Kidney epithelial cell (primary cell): ENCODE data around the gene MAP1LC3B2. TPM values are rescaled to one million over a fixed set of nuclear protein-coding genes. Genes with fewer than 3 reads are reported as not detected.
A peak's percentile ranks its signal among the peaks of the same experiment; 100 is the strongest.

Source experiments
- DNase-seq: peaks from one replicate; pipeline ENCODE4 v3.0.0-alpha.2; 2010; ENCODE audit warnings: low read depth
- H3K27me3 ChIP-seq: 2 replicates; pipeline ENCODE4 v1.6.0; 2011; ENCODE audit warnings: low read length; ENCODE audit not compliant: control insufficient read depth, insufficient read depth
- H3K36me3 ChIP-seq: 2 replicates; pipeline ENCODE4 v1.5.1; 2011; ENCODE audit warnings: low read length; ENCODE audit not compliant: control insufficient read depth, insufficient read depth
- H3K4me3 ChIP-seq: 2 replicates; pipeline ENCODE4 v1.5.1; 2011; ENCODE audit warnings: low read depth, mild to moderate bottlenecking, control low read depth, low read length
- total RNA-seq: library from RNA; depleted of rRNA; stranded (reverse); fragments of >200 nt; gene quantifications from 2 replicates; pipeline ENCODE4 v1.2.3, GENCODE V29; 2015
- TF ChIP-seq, protein P1 (sequence below): IDR thresholded peaks from 2 replicates; pipeline ENCODE4 v1.5.1; 2011; ENCODE audit warnings: mild to moderate bottlenecking, moderate library complexity, low read length, control low read depth, inconsistent platforms; ENCODE audit not compliant: insufficient read depth, poor library complexity, severe bottlenecking

The MAP1LC3B2 gene
- total RNA-seq = 1.2 and 1.5 TPM in 2 replicates

DNA sequence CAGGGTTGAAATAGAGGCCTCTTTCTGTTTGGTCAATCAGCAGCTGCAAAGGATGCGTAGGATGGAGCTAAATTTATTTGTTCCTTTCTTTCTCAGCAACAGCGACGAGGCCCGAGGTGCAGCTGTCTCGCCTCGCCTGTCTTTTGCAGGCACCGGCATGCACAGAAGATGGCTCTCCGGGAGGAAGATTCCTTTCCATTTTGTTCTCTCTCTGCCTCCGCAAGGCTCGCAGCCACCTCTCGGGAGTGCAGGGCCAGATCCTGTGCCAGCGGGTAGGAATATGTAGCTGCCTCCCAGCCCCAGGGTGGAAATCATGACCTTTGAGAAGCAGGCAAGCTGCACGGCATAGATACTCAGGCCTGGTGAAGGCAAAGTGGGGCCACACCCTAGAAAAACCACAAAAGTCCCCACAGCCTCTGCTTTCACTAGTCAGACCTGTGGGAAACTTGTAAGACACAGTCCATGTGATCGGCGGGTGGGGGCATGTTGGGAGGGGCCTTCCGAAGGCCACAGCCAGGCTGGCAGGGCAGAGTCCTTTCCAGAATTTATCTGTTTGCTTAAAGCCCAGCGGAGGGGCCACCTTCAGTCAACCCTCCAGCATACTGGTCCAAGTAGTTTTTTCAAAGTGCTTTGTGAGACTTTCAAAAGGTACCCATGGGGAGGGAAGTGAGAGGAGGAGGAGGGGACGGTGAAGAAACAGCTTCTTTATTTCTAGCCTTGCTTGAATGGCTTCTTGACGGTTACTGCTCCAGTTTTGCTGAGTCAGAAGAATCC, at the start of gene MAP1LC3B2:
TSS of gene MAP1LC3B2 (plus strand) at position 220 of the 774 bp plus-strand sequence. CDS start 16,562 bp downstream, outside the sequence.
- H3K36me3 ChIP-seq = no peaks in the 10 kb centered on the region
- H3K27me3 ChIP-seq = no peaks in the 10 kb centered on the region
- H3K4me3 ChIP-seq = no peak within 1 kb of the TSS
- TF ChIP-seq, protein P1, sequence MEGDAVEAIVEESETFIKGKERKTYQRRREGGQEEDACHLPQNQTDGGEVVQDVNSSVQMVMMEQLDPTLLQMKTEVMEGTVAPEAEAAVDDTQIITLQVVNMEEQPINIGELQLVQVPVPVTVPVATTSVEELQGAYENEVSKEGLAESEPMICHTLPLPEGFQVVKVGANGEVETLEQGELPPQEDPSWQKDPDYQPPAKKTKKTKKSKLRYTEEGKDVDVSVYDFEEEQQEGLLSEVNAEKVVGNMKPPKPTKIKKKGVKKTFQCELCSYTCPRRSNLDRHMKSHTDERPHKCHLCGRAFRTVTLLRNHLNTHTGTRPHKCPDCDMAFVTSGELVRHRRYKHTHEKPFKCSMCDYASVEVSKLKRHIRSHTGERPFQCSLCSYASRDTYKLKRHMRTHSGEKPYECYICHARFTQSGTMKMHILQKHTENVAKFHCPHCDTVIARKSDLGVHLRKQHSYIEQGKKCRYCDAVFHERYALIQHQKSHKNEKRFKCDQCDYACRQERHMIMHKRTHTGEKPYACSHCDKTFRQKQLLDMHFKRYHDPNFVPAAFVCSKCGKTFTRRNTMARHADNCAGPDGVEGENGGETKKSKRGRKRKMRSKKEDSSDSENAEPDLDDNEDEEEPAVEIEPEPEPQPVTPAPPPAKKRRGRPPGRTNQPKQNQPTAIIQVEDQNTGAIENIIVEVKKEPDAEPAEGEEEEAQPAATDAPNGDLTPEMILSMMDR = no peak
- DNase-seq = peak; percentile 82

DNA sequence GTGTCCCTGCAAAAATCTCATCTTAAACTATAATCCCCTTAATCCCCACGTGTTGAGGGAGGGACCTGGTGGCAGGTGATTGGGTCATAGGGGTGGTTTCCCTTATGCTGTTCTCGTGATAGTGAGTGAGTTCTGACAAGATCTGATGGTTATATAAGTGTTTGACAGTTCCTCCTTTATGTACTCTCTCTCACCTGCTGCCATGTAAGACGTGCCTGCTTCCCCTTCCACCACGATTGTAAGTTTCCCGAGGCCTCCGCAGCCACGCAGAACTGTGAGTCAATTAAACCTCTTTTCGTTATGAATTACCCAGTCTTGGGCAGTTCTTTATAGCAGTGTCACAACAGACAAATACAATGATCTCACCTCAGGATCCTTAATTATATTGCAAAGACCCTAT, 45.2 kb upstream of the MAP1LC3B2 start:
- Histone ChIP-seq H3K36me3 (no peaks in the 10 kb centered on the region), H3K27me3 (peaks cover 2% of the 10 kb centered on the region), H3K4me3 (no peak overlapping the region)
- no peak for DNase-seq
- TF ChIP-seq, protein P1 = no peak

DNA sequence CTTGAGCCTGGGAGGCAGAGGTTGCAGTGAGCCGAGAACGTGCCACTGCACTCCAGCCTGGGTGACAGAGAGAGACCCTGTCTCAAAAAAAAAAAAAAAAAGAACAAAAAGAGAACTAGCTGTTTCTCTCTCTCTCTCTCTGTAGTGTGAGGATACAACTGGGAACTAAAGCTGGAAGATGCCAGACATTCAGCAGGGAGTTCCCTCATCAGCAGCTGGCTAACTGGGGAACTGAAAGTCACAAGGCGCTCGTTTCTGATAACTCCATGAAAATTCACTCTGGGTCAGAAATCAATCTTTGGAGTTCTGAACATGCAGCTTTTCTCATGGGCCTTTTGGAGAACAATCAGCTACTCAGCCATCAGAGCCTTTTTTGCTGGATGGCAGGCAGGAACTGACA, 43.5 kb upstream of the MAP1LC3B2 start:
- no peak for DNase-seq
- no peaks in the 10 kb centered on the region for H3K36me3 ChIP-seq
- TF ChIP-seq, protein P1 = no peak
- no peak overlapping the region for H3K4me3 ChIP-seq
- H3K27me3 ChIP-seq = peaks cover 2% of the 10 kb centered on the region

DNA sequence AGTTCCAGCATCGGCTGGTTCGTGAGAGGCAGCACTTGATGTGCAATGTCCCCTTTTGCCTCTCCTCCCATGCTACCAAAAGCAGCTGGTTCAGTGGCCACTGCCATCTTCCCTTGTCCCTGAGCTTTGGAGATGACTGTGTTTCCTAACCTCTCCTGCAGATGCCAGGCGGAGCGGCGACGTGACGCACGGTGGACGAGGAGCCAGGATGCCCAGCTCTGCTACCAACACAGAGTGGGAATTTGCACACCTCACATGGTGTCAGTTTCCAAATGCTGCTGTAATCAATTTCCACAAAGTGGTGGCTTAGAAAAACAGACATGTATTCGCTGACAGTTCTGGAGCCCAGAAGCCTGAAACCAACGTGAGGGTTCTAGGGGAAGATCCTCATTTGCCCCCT, 42.5 kb upstream of the MAP1LC3B2 start:
- no peak for DNase-seq
- H3K27me3 ChIP-seq = peaks cover 2% of the 10 kb centered on the region
- TF ChIP-seq, protein P1 = no peak
- H3K36me3 ChIP-seq = no peaks in the 10 kb centered on the region
- no peak overlapping the region for H3K4me3 ChIP-seq

- no peaks in the 10 kb centered on the region for H3K36me3 ChIP-seq
- H3K4me3 ChIP-seq = no peak overlapping the region
- H3K27me3 ChIP-seq = peaks cover 2% of the 10 kb centered on the region
- DNase-seq = no peak
- TF ChIP-seq, protein P1 = no peak
These were observed 41.6 kb upstream of the MAP1LC3B2 start for GRCh38 chr12:116517431-116518045.

GRCh38 chr12:116520225-116520760, 38.9 kb upstream of the MAP1LC3B2 start:
- Histone ChIP-seq H3K4me3 (no peak overlapping the region), H3K36me3 (no peaks in the 10 kb centered on the region), H3K27me3 (peaks cover 2% of the 10 kb centered on the region)
- no peak for DNase-seq
- TF ChIP-seq, protein P1 = no peak
